ENCODE results near the gene GOLGA6L7. TPM values are rescaled to one million over a fixed set of nuclear protein-coding genes. Genes with fewer than 3 reads are reported as not detected.
"Not testable (repeated sequence)": the region's sequence is repeated elsewhere in the genome, so short reads cannot be mapped to it uniquely, and the experiment has no call there.

Gene GOLGA6L7
- total RNA-seq, 1 donor from 2014 or later: not detected

DNA sequence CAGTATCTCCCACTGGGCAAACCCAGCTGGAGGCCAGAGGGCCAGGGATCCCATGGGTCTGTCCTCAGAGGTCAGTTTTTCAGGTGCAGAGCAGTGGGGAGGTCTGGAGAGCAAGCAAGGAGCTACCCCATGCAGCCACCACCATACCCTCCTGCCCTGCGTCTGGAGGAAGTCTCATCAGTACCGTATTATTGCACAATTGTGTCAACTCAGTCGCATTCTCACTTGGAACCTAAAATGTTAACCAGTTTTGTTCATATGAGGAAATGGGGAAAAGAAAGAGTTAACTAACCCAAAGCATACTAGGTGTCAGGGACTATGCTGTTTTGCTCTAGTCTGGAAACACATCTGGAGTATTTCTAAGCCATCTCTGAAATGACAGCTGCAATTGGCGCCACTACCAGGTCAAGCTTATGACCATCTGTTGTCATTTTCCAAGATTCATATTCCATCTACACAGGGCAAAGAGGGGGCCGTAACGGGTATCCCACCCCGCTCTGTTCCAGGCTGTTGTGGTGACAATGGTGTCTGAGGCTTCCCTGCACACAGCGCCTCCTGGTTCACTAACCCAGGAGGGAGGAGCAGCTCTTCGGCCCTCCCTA is 20.4 kb upstream of the GOLGA6L7 start:
- Histone ChIP-seq H3K79me2 (ENCODE audit: low read depth) (no peaks in the 10 kb centered on the region), H3K27ac (no peak overlapping the region), H3K4me1 (no peaks in the 10 kb centered on the region), H4K20me1 (ENCODE audit: low read depth) (no peaks in the 10 kb centered on the region), H2AFZ (replicated peaks) (no peak overlapping the region), H3K4me2 (no peak overlapping the region), H3K36me3 (no peaks in the 10 kb centered on the region), H3F3A (ENCODE audit: low read depth) (no peaks in the 10 kb centered on the region), H3K4me3 (no peak overlapping the region), H3K9ac (no peak overlapping the region), H3K9me3 (ENCODE audit: low read depth) (no peaks in the 10 kb centered on the region), H3K27me3 (no peaks in the 10 kb centered on the region)
- Mint-ChIP-seq H3K27me3 (ENCODE audit: insufficient read depth, low read depth) (peaks cover 7% of the 10 kb centered on the region), H3K9me3 (peaks cover 16% of the 10 kb centered on the region), H3K27ac (no peak overlapping the region), H3K4me1 (peaks cover 6% of the 10 kb centered on the region), H3K4me3 (no peak overlapping the region), H3K36me3 (peaks cover 3% of the 10 kb centered on the region)
- no peak for DNase-seq (ENCODE audit: low spot score)
- TF ChIP-seq EZH2phosphoT487 (IDR thresholded peaks at IDR 0.05) (no peak), EZH2 (IDR thresholded peaks at IDR 0.05) (no peak)
- TF ChIP-seq, protein P1, sequence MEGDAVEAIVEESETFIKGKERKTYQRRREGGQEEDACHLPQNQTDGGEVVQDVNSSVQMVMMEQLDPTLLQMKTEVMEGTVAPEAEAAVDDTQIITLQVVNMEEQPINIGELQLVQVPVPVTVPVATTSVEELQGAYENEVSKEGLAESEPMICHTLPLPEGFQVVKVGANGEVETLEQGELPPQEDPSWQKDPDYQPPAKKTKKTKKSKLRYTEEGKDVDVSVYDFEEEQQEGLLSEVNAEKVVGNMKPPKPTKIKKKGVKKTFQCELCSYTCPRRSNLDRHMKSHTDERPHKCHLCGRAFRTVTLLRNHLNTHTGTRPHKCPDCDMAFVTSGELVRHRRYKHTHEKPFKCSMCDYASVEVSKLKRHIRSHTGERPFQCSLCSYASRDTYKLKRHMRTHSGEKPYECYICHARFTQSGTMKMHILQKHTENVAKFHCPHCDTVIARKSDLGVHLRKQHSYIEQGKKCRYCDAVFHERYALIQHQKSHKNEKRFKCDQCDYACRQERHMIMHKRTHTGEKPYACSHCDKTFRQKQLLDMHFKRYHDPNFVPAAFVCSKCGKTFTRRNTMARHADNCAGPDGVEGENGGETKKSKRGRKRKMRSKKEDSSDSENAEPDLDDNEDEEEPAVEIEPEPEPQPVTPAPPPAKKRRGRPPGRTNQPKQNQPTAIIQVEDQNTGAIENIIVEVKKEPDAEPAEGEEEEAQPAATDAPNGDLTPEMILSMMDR (IDR thresholded peaks at IDR 0.05): no peak

DNA sequence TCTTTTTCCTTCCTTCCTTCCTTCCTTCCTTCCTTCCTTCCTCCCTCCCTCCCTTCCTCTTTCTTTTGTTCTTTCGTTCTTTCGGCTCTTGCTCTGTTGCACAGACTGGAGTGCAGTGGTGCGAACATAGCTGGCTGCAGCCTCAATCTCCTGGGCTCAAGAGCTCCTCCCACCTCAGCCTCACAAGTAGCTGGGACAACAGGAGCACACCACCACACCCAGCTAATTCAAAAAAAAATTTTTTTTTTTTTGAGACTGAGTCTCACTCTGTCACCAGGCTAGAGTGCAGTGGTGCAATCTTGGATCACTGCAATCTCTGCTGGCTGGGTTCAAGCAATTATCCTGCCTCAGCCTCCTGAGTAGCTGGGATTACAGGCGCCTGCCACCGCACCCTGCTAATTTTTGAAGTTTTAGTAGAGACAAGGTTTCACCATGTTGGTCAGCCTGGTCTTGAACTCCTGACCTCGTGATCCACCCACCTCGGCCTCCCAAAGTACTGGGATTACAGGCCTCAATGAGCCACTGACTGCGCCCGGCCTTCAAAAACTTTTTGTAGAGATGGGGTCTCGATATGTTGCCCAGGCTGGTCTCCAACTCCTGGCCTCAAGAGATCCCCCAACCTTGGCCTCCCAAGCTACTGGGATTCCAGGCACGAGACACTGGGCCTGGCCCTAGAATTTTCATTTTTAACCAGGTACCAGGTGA is 13.3 kb upstream of the GOLGA6L7 start:
- H3K27me3 Mint-ChIP-seq (ENCODE audit: insufficient read depth, low read depth); H3K27ac ChIP-seq; H3K4me3 Mint-ChIP-seq; H3F3A ChIP-seq (ENCODE audit: low read depth); DNase-seq (ENCODE audit: low spot score); H3K4me1 ChIP-seq; H3K79me2 ChIP-seq (ENCODE audit: low read depth); H3K27me3 ChIP-seq; H3K36me3 Mint-ChIP-seq; H3K4me2 ChIP-seq; H3K9me3 Mint-ChIP-seq; H3K4me3 ChIP-seq; H4K20me1 ChIP-seq (ENCODE audit: low read depth); H3K9ac ChIP-seq; H2AFZ ChIP-seq (replicated peaks); H3K36me3 ChIP-seq; H3K27ac Mint-ChIP-seq; H3K9me3 ChIP-seq (ENCODE audit: low read depth): not testable (repeated sequence)
- peaks cover 11% of the 10 kb centered on the region for H3K4me1 Mint-ChIP-seq

DNA sequence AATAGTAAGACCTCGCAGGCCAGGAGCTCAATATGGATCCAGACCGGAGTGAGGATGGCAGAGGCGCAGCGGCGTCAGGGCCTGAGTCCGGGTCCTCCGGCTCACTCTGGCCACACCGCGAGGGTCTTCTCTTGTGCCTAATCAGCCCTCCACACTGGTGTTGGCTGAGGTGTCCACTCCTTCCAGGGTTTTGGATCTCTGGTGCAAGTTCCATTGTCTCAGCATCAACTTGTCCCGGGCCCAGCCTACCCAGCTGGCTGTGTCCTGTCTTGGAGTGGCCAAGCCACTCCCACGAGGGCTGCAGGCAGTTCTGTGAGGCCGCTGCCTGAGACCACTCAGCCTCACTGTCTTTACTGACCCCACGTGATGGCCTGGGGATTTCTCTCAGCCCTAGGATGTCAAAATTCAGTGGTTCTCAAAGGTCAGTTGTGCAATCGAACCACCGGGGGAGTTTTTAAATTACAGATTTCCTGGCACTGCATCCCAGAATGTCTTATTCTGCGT is 12.6 kb upstream of the GOLGA6L7 start:
- Histone ChIP-seq H3K9ac (no peak overlapping the region), H3K27me3 (no peaks in the 10 kb centered on the region), H3K4me2 (no peak overlapping the region), H3K79me2 (ENCODE audit: low read depth) (no peaks in the 10 kb centered on the region), H4K20me1 (ENCODE audit: low read depth) (no peaks in the 10 kb centered on the region), H3K4me1 (no peaks in the 10 kb centered on the region), H3K9me3 (ENCODE audit: low read depth) (no peaks in the 10 kb centered on the region), H3K27ac (no peak overlapping the region), H2AFZ (replicated peaks) (no peak overlapping the region), H3F3A (ENCODE audit: low read depth) (no peaks in the 10 kb centered on the region), H3K36me3 (no peaks in the 10 kb centered on the region), H3K4me3 (no peak overlapping the region)
- no peak for DNase-seq (ENCODE audit: low spot score)
- Mint-ChIP-seq H3K9me3 (no peaks in the 10 kb centered on the region), H3K4me3 (no peak overlapping the region), H3K4me1 (peaks cover 11% of the 10 kb centered on the region), H3K27ac (no peak overlapping the region), H3K36me3 (no peaks in the 10 kb centered on the region), H3K27me3 (ENCODE audit: insufficient read depth, low read depth) (peaks cover 4% of the 10 kb centered on the region)
- TF ChIP-seq EZH2phosphoT487 (IDR thresholded peaks at IDR 0.05): no peak
- TF ChIP-seq EZH2 (IDR thresholded peaks at IDR 0.05): no peak
- TF ChIP-seq, protein P1 (IDR thresholded peaks at IDR 0.05): no peak

DNA sequence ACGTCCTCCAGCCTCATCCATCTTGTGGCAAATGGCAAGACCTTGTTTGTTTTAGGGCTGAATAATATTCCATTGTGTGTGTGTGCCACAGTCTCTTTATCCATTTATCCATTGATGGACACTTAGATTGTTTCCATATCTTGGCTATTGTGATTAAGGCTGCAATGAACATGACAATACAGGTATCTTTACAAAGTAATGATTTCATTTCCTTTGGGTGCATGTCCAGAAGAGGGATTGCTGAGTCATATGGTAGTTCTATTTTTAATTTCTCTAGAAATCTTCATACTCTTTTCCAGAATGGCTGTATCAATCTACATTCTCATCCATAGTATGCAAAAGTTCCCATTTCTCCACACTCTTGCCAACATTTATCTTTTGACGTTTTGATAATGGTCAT is 6.1 kb upstream of the GOLGA6L7 start:
- H3K4me1 ChIP-seq; H3K9me3 ChIP-seq (ENCODE audit: low read depth); H3K79me2 ChIP-seq (ENCODE audit: low read depth); H4K20me1 ChIP-seq (ENCODE audit: low read depth); H3K4me1 Mint-ChIP-seq; H3K27me3 ChIP-seq; H3K36me3 ChIP-seq; H3K4me3 Mint-ChIP-seq; H3K27ac Mint-ChIP-seq; H3K9me3 Mint-ChIP-seq; H3K9ac ChIP-seq; H3K4me2 ChIP-seq; H3K27ac ChIP-seq; H3F3A ChIP-seq (ENCODE audit: low read depth); H2AFZ ChIP-seq (replicated peaks); H3K4me3 ChIP-seq; H3K27me3 Mint-ChIP-seq (ENCODE audit: insufficient read depth, low read depth); H3K36me3 Mint-ChIP-seq; DNase-seq (ENCODE audit: low spot score): not testable (repeated sequence)

DNA sequence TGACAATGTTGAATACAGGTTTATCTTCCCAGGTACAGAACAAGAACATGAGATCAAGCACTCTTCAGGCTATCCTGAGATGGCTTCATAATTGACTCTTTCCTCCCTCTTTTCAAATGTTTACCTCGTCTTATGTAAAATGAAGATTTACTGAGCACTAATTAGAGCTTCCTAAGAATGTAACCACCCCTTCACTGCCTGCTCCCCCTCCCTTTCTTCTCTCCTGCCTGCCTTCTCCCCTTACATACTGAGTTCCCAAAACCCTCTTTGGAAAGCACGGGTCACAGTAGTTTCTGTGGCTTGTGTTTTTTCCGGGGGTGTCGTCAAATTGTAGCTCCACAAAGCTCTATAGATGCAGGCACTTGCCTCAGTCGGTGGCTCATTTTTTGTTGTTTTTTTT is 5.2 kb upstream of the GOLGA6L7 start:
- not testable (repeated sequence) for H3K36me3 ChIP-seq; H3K27ac ChIP-seq; H3K4me3 Mint-ChIP-seq; DNase-seq (ENCODE audit: low spot score); H3K27me3 ChIP-seq; H3K9ac ChIP-seq; H3K4me3 ChIP-seq; H3F3A ChIP-seq (ENCODE audit: low read depth); H3K79me2 ChIP-seq (ENCODE audit: low read depth); H3K4me1 Mint-ChIP-seq; H4K20me1 ChIP-seq (ENCODE audit: low read depth); H3K36me3 Mint-ChIP-seq; H3K9me3 Mint-ChIP-seq; H3K9me3 ChIP-seq (ENCODE audit: low read depth); H3K4me1 ChIP-seq
- Mint-ChIP-seq H3K27me3 (ENCODE audit: insufficient read depth, low read depth) (peaks cover 12% of the 10 kb centered on the region), H3K27ac (peak overlapping the region; percentile 93)
- H2AFZ ChIP-seq (replicated peaks): peak overlapping the region; percentile 40
- H3K4me2 ChIP-seq: peak overlapping the region; percentile 8

DNA sequence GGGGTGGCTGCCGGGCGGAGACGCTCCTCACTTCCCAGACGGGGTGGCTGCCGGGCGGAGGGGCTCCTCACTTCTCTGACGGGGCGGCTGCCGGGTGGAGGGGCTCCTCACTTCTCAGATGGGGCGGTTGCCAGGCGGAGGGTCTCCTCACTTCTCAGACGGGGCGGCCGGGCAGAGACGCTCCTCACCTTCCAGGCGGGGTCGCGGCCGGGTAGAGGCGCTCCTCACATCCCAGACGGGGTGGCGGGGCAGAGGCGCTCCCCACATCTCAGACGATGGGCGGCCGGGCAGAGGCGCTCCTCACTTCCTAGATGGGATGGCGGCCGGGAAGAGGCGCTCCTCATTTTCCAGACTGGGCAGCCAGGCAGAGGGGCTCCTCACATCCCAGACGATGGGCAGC is 1.3 kb upstream of the GOLGA6L7 start:
- H3K4me2 ChIP-seq; H3K4me3 Mint-ChIP-seq; H3K9me3 ChIP-seq (ENCODE audit: low read depth); H3F3A ChIP-seq (ENCODE audit: low read depth); H3K4me1 Mint-ChIP-seq; H3K27ac Mint-ChIP-seq; H2AFZ ChIP-seq (replicated peaks); H3K27ac ChIP-seq; H3K79me2 ChIP-seq (ENCODE audit: low read depth); H3K27me3 ChIP-seq; H3K4me3 ChIP-seq; H3K36me3 ChIP-seq; H3K4me1 ChIP-seq; H4K20me1 ChIP-seq (ENCODE audit: low read depth); H3K36me3 Mint-ChIP-seq; DNase-seq (ENCODE audit: low spot score); H3K9ac ChIP-seq: not testable (repeated sequence)
- Mint-ChIP-seq H3K27me3 (ENCODE audit: insufficient read depth, low read depth) (peaks cover 13% of the 10 kb centered on the region), H3K9me3 (peaks cover 14% of the 10 kb centered on the region)
